ENCODE measurements around the gene NHSL1. TPM values are rescaled to one million over a fixed set of nuclear protein-coding genes. Genes with fewer than 3 reads are reported as not detected.

The NHSL1 gene
- total and polyA plus RNA-seq, 4 experiments from 2014 or later = 0.53 to 0.58 TPM; not detected in 2

- Histone ChIP-seq H3K9me3 (ENCODE audit: control insufficient read depth in 1 of 2, low read length in 2 of 2) (no peaks in the 10 kb centered on the region), H3K4me3 (ENCODE audit: low read length in 2 of 2) (no peak overlapping the region), H3K4me1 (ENCODE audit: insufficient read depth, low read length) (peaks cover 8% of the 10 kb centered on the region), H3K27ac (ENCODE audit: low read depth, low read length) (no peak overlapping the region), H3K36me3 (ENCODE audit: insufficient read depth, low read length) (no peaks in the 10 kb centered on the region), H3K27me3 (ENCODE audit: insufficient read depth, low read length) (no peaks in the 10 kb centered on the region)
- Mint-ChIP-seq H3K27ac (peak overlapping the region in 2 of 7 donors; percentile 47 to 51), H3K4me3 (no peak overlapping the region), H3K9me3 (no peaks in the 10 kb centered on the region), H3K36me3 (peaks cover 5 to 7% of the 10 kb centered on the region in 2 donors), H3K4me1 (peaks cover 4 to 12% (median 5%) of the 10 kb centered on the region in 4 donors), H3K27me3 (no peaks in the 10 kb centered on the region)
- CTCF ChIA-PET (ENCODE audit: partially characterized antibody) = interaction anchor here (1.5 to 10.7 kb wide), 4 partner anchors 32 to 307 kb away, joined by 5 to 265 read pairs (median 100); no protein-coding TSS in a partner anchor
- no peak for DNase-seq
- intact Hi-C loops (cut with micrococcal nuclease) = no loop called here
- POLR2A ChIA-PET (ENCODE audit: partially characterized antibody) = interaction anchor here (0.6 kb wide), 2 partner anchors 11 to 16 kb away, joined by 3 to 4 read pairs; no protein-coding TSS in a partner anchor
Measured at GRCh38 chr6:138424004-138424904, 75.0 kb downstream of the NHSL1 start.

GRCh38 chr6:138422861-138423260 lies 76.4 kb downstream of the NHSL1 start:
- no peaks in the 10 kb centered on the region for H3K9me3 ChIP-seq (ENCODE audit: control insufficient read depth in 1 of 2, low read length in 2 of 2)
- H3K4me1 ChIP-seq (ENCODE audit: insufficient read depth, low read length) = peaks cover 6% of the 10 kb centered on the region
- Mint-ChIP-seq H3K36me3 (peaks cover 19 to 21% of the 10 kb centered on the region in 2 donors), H3K27ac (peak overlapping the region in 2 of 7 donors; percentile 11 to 52), H3K4me3 (peak overlapping the region in 1 of 8 donors; percentile 62), H3K4me1 (peaks cover 4 to 12% (median 5%) of the 10 kb centered on the region in 4 donors), H3K27me3 (no peaks in the 10 kb centered on the region), H3K9me3 (no peaks in the 10 kb centered on the region)
- H3K27me3 ChIP-seq (ENCODE audit: insufficient read depth, low read length) = no peaks in the 10 kb centered on the region
- no peak overlapping the region for H3K4me3 ChIP-seq (ENCODE audit: low read length in 2 of 2)
- H3K36me3 ChIP-seq (ENCODE audit: insufficient read depth, low read length) = no peaks in the 10 kb centered on the region
- H3K27ac ChIP-seq (ENCODE audit: low read depth, low read length) = no peak overlapping the region
- no peak for DNase-seq
- CTCF ChIA-PET (ENCODE audit: partially characterized antibody) = interaction anchor here (0.6 to 8.2 kb wide), 6 partner anchors 42 to 1211 kb away, joined by 3 to 54 read pairs (median 3); no protein-coding TSS in a partner anchor
- POLR2A ChIA-PET (ENCODE audit: partially characterized antibody) = no interaction called here
- intact Hi-C loops (cut with micrococcal nuclease) = no loop called here

- Mint-ChIP-seq H3K36me3 (peaks cover 27 to 33% of the 10 kb centered on the region in 2 donors), H3K9me3 (peaks cover 0 to 3% (median 0%) of the 10 kb centered on the region in 8 donors), H3K4me1 (peaks cover 4 to 12% (median 5%) of the 10 kb centered on the region in 4 donors), H3K27ac (no peak overlapping the region), H3K4me3 (no peak overlapping the region), H3K27me3 (no peaks in the 10 kb centered on the region)
- H3K27ac ChIP-seq (ENCODE audit: low read depth, low read length) = no peak overlapping the region
- H3K36me3 ChIP-seq (ENCODE audit: insufficient read depth, low read length) = peaks cover 5% of the 10 kb centered on the region
- intact Hi-C loops (cut with micrococcal nuclease) = no loop called here
- no peaks in the 10 kb centered on the region for H3K9me3 ChIP-seq (ENCODE audit: control insufficient read depth in 1 of 2, low read length in 2 of 2)
- ChIA-PET POLR2A (ENCODE audit: partially characterized antibody) (no interaction called here), CTCF (ENCODE audit: partially characterized antibody) (interaction anchor here (1.1 kb wide), 1 partner anchor 304 kb away, joined by 3 read pairs; no protein-coding TSS in a partner anchor)
- peaks cover 6% of the 10 kb centered on the region for H3K4me1 ChIP-seq (ENCODE audit: insufficient read depth, low read length)
- no peak for DNase-seq
- H3K4me3 ChIP-seq (ENCODE audit: low read length in 2 of 2) = no peak overlapping the region
- no peaks in the 10 kb centered on the region for H3K27me3 ChIP-seq (ENCODE audit: insufficient read depth, low read length)
Measured at GRCh38 chr6:138421608-138422007, 77.7 kb downstream of the NHSL1 start.

- Histone ChIP-seq H3K4me3 (ENCODE audit: low read length in 2 of 2) (no peak overlapping the region), H3K27ac (ENCODE audit: low read depth, low read length) (no peak overlapping the region), H3K9me3 (ENCODE audit: control insufficient read depth in 1 of 2, low read length in 2 of 2) (no peaks in the 10 kb centered on the region), H3K27me3 (ENCODE audit: insufficient read depth, low read length) (no peaks in the 10 kb centered on the region), H3K36me3 (ENCODE audit: insufficient read depth, low read length) (peaks cover 5% of the 10 kb centered on the region), H3K4me1 (ENCODE audit: insufficient read depth, low read length) (peaks cover 6% of the 10 kb centered on the region)
- no peak for DNase-seq
- H3K36me3 Mint-ChIP-seq = peaks cover 33 to 38% of the 10 kb centered on the region in 2 donors
- ChIA-PET POLR2A (ENCODE audit: partially characterized antibody) (no interaction called here), CTCF (ENCODE audit: partially characterized antibody) (no interaction called here)
- no peak overlapping the region for H3K27ac Mint-ChIP-seq
- H3K4me1 Mint-ChIP-seq = peaks cover 4 to 12% (median 5%) of the 10 kb centered on the region in 4 donors
- no peak overlapping the region for H3K4me3 Mint-ChIP-seq
- H3K9me3 Mint-ChIP-seq = peaks cover 0 to 3% (median 0%) of the 10 kb centered on the region in 8 donors
- H3K27me3 Mint-ChIP-seq = no peaks in the 10 kb centered on the region
- intact Hi-C loops (cut with micrococcal nuclease) = no loop called here
Measured at GRCh38 chr6:138421089-138421488, 78.2 kb downstream of the NHSL1 start.

- Mint-ChIP-seq H3K4me1 (peaks cover 4 to 12% (median 5%) of the 10 kb centered on the region in 4 donors), H3K27me3 (no peaks in the 10 kb centered on the region), H3K9me3 (peaks cover 0 to 3% (median 0%) of the 10 kb centered on the region in 8 donors), H3K27ac (no peak overlapping the region), H3K36me3 (peaks cover 37% of the 10 kb centered on the region in 2 donors), H3K4me3 (no peak overlapping the region)
- POLR2A ChIA-PET (ENCODE audit: partially characterized antibody) = no interaction called here
- Histone ChIP-seq H3K27me3 (ENCODE audit: insufficient read depth, low read length) (no peaks in the 10 kb centered on the region), H3K9me3 (ENCODE audit: control insufficient read depth in 1 of 2, low read length in 2 of 2) (no peaks in the 10 kb centered on the region), H3K27ac (ENCODE audit: low read depth, low read length) (no peak overlapping the region), H3K36me3 (ENCODE audit: insufficient read depth, low read length) (peaks cover 5% of the 10 kb centered on the region), H3K4me1 (ENCODE audit: insufficient read depth, low read length) (peaks cover 6% of the 10 kb centered on the region), H3K4me3 (ENCODE audit: low read length in 2 of 2) (no peak overlapping the region)
- CTCF ChIA-PET (ENCODE audit: partially characterized antibody) = interaction anchor here (1.0 kb wide), 1 partner anchor 16 kb away, joined by 3 read pairs; the partner anchor contains the start of gene HEBP2
- DNase-seq = no peak
- intact Hi-C loops (cut with micrococcal nuclease) = no loop called here
Measured at GRCh38 chr6:138420356-138420755, 78.9 kb downstream of the NHSL1 start.

GRCh38 chr6:138419766-138420165 lies 79.5 kb downstream of the NHSL1 start:
- H3K4me3 ChIP-seq (ENCODE audit: low read length in 2 of 2) = no peak overlapping the region
- Mint-ChIP-seq H3K4me3 (no peak overlapping the region), H3K27me3 (no peaks in the 10 kb centered on the region), H3K27ac (no peak overlapping the region), H3K36me3 (peaks cover 39 to 40% of the 10 kb centered on the region in 2 donors), H3K9me3 (peaks cover 0 to 3% (median 0%) of the 10 kb centered on the region in 8 donors), H3K4me1 (peaks cover 4 to 12% (median 6%) of the 10 kb centered on the region in 4 donors)
- peaks cover 5% of the 10 kb centered on the region for H3K36me3 ChIP-seq (ENCODE audit: insufficient read depth, low read length)
- H3K27me3 ChIP-seq (ENCODE audit: insufficient read depth, low read length) = no peaks in the 10 kb centered on the region
- intact Hi-C loops (cut with micrococcal nuclease) = no loop called here
- H3K4me1 ChIP-seq (ENCODE audit: insufficient read depth, low read length) = peaks cover 6% of the 10 kb centered on the region
- CTCF ChIA-PET (ENCODE audit: partially characterized antibody) = interaction anchor here (1.0 kb wide), 1 partner anchor 16 kb away, joined by 3 read pairs; the partner anchor contains the start of gene HEBP2
- DNase-seq = no peak
- no peaks in the 10 kb centered on the region for H3K9me3 ChIP-seq (ENCODE audit: control insufficient read depth in 1 of 2, low read length in 2 of 2)
- POLR2A ChIA-PET (ENCODE audit: partially characterized antibody) = no interaction called here
- H3K27ac ChIP-seq (ENCODE audit: low read depth, low read length) = no peak overlapping the region

GRCh38 chr6:138418118-138418742 lies 81.1 kb downstream of the NHSL1 start:
- Mint-ChIP-seq H3K27me3 (no peaks in the 10 kb centered on the region), H3K36me3 (peaks cover 49 to 52% of the 10 kb centered on the region in 2 donors), H3K4me3 (no peak overlapping the region), H3K27ac (peak overlapping the region in 1 of 7 donors; percentile 43), H3K4me1 (peaks cover 2 to 8% (median 3%) of the 10 kb centered on the region in 4 donors), H3K9me3 (peaks cover 0 to 3% (median 0%) of the 10 kb centered on the region in 8 donors)
- no peak for DNase-seq
- Histone ChIP-seq H3K36me3 (ENCODE audit: insufficient read depth, low read length) (peaks cover 11% of the 10 kb centered on the region), H3K4me3 (ENCODE audit: low read length in 2 of 2) (no peak overlapping the region), H3K4me1 (ENCODE audit: insufficient read depth, low read length) (peaks cover 4% of the 10 kb centered on the region), H3K27ac (ENCODE audit: low read depth, low read length) (no peak overlapping the region), H3K9me3 (ENCODE audit: control insufficient read depth in 1 of 2, low read length in 2 of 2) (no peaks in the 10 kb centered on the region), H3K27me3 (ENCODE audit: insufficient read depth, low read length) (no peaks in the 10 kb centered on the region)
- intact Hi-C loops (cut with micrococcal nuclease) = no loop called here
- ChIA-PET CTCF (ENCODE audit: partially characterized antibody) (interaction anchor here (1.2 kb wide), 1 partner anchor 91 kb away, joined by 3 read pairs; no protein-coding TSS in a partner anchor), POLR2A (ENCODE audit: partially characterized antibody) (no interaction called here)
